Spleen (tissue), 13 donors: ENCODE results near the gene DUSP5. TPM values are rescaled to one million over a fixed set of nuclear protein-coding genes. Genes with fewer than 3 reads are reported as not detected.

Experiments used
- DNase-seq: peaks from one replicate; pipeline ENCODE4 v3.0.0-alpha.2; 2020
- H3K27ac ChIP-seq, 8 donors: fragments of 200-600 bp; sonication (generic) in 7 of 8; 1 replicate in 4 of 8; 2 replicates in 4 of 8; pipeline versions ENCODE4 v1.5.0 to v1.8.0; 2016 to 2021; ENCODE audit warnings: inconsistent platforms in 4 of 8, mild to moderate bottlenecking in 4 of 8, moderate library complexity in 1 of 8
- H3K27me3 ChIP-seq, 7 donors: fragments of 200-600 bp; sonication (generic) in 6 of 7; replicated peaks in 1 of 7; 1 replicate in 4 of 7; 2 replicates in 3 of 7; pipeline versions ENCODE4 v1.5.0 to v1.8.0; 2016 to 2021; ENCODE audit warnings: inconsistent platforms in 3 of 7, mild to moderate bottlenecking in 1 of 7
- H3K36me3 ChIP-seq, 6 donors: fragments of 200-600 bp; sonication (generic) in 5 of 6; 1 replicate in 4 of 6; 2 replicates in 2 of 6; pipeline versions ENCODE4 v1.5.0 to v1.8.0; 2016 to 2021; ENCODE audit warnings: inconsistent platforms in 2 of 6
- H3K4me1 ChIP-seq, 6 donors: fragments of 200-600 bp; sonication (generic) in 5 of 6; 1 replicate in 3 of 6; 2 replicates in 3 of 6; pipeline versions ENCODE4 v1.5.0 to v1.8.0; 2016 to 2021; ENCODE audit warnings: inconsistent platforms in 3 of 6
- H3K4me3 ChIP-seq, 8 donors: fragments of 200-600 bp; sonication (generic) in 7 of 8; 1 replicate in 4 of 8; 2 replicates in 4 of 8; pipeline versions ENCODE4 v1.5.0 to v1.8.0; 2016 to 2021; ENCODE audit warnings: inconsistent platforms in 4 of 8, mild to moderate bottlenecking in 4 of 8, moderate library complexity in 2 of 8
- H3K9me3 ChIP-seq, 8 donors: fragments of 200-600 bp; sonication (generic) in 7 of 8; 1 replicate in 4 of 8; 2 replicates in 4 of 8; pipeline versions ENCODE4 v1.5.0 to v1.8.0; 2016 to 2021; ENCODE audit warnings: inconsistent platforms in 4 of 8
- CTCF ChIP-seq, 11 experiments: fragments of 200-600 bp in 7 of 11; fragments of 450-650 bp in 4 of 11; sonication (generic) in 4 of 11; IDR thresholded peaks in 8 of 11; conservative IDR thresholded peaks in 3 of 11; 1 replicate in 7 of 11; 2 replicates in 4 of 11; pipeline versions ENCODE4 v1.4.0 to v1.8.0; 2016 to 2021; ENCODE audit warnings: antibody characterized with exemption in 11 of 11, inconsistent platforms in 4 of 11, mild to moderate bottlenecking in 1 of 11
- POLR2A ChIP-seq, 3 donors: fragments of 450-650 bp; IDR thresholded peaks; one replicate each; pipeline ENCODE4 v1.5.1; 2017; ENCODE audit warnings: antibody characterized with exemption in 3 of 3, mild to moderate bottlenecking in 1 of 3
- POLR2AphosphoS5 ChIP-seq, 3 donors: sonication (generic); formaldehyde crosslinking; IDR thresholded peaks; one replicate each; pipeline ENCODE4 v1.5.1; 2017; ENCODE audit warnings: antibody characterized with exemption in 3 of 3
- WGBS, 5 donors: extraction: QIAGEN DNeasy Blood & Tissue Kit in 3 of 5; methylation state at CpG; one replicate each; pipeline versions ENCODE4 v1.1.5 to v1.1.7; 2013 to 2018; 5-methylcytosine and 5-hydroxymethylcytosine counted together
- intact Hi-C: fragments of 100-400 bp; cut with DNase I; formaldehyde crosslinking; loops from one replicate; pipeline ENCODE4 v1.15.0; 2023; ENCODE audit warnings: low total_unique reads
- long read RNA-seq, 2 donors: transcript quantifications; one replicate each; lab custom pipeline, GENCODE V29; 2026
- polyA plus RNA-seq, 3 donors: library from polyadenylated mRNA; stranded (reverse); fragments of 200-250 nt; gene quantifications; one replicate each; pipeline ENCODE4 v1.2.1, GENCODE V29; 2013
- total RNA-seq, 7 donors: library from RNA; depleted of rRNA in 3 of 7; stranded (reverse); fragments of >200 nt in 3 of 7; fragmentation: NEBNext Ultra II Directional in 4 of 7; extraction: Animal tissue kit (Norgen Biotek cat#: 25700) in 4 of 7; gene quantifications; one replicate each; pipeline versions ENCODE4 v1.1.0 to v1.2.1, GENCODE V29; 2016 to 2021
- donor health status: healthy with polysubstance abuse.
- donor health status: DM: no; HTN: no; CAD: no; lungs with moderate emphysema.
- donor health status: DM: no; HTN: no; CAD: no.
- donor health status: Bipolar disorder and iron deficiency.
- donor health status: healthy.
- donor health status: DM: no; HTN: no; CAD: no.
- donor health status: DM: yes; HTN: yes; CAD: no.

The DUSP5 gene
- total RNA-seq (10 to 100 TPM; 17.2 to 71.8 (median 35.6) TPM), polyA plus RNA-seq (10 to 100 TPM in 2 of 3 donors, 1 to 10 TPM in 1; 9.7 to 17.2 (median 15.7) TPM)
- long read RNA-seq, donor 1, transcript DUSP5-201 (4 exons, 2,557 nt): major isoform, 17 of 17 reads
- long read RNA-seq, donor 1, partial matches to known transcripts: 0 of 17 reads
- long read RNA-seq, donor 1, other reads (novel, unspliced or antisense): 0 of 17 reads
- long read RNA-seq, donor 2, transcript DUSP5-201 (4 exons, 2,557 nt): major isoform, 6 of 19 reads
- long read RNA-seq, donor 2, partial matches to known transcripts: 13 of 19 reads
- long read RNA-seq, donor 2, other reads (novel, unspliced or antisense): 0 of 19 reads

- intact Hi-C loops: no loop called here
Measured at GRCh38 chr10:110497438-110498086, at the start of gene DUSP5. DUSP5 (plus strand) TSS chr10:110497907; CDS start chr10:110498122, 215 bp downstream.

GRCh38 chr10:110448682-110449418 is 48.9 kb upstream of the DUSP5 start:
- H3K4me1 ChIP-seq: peaks cover 0 to 16% (median 0%) of the 10 kb centered on the region in 6 donors
- H3K4me3 ChIP-seq: no peak overlapping the region
- TF ChIP-seq POLR2AphosphoS5 (IDR thresholded peaks at IDR 0.05) (no peak), POLR2A (IDR thresholded peaks at IDR 0.05) (no peak), CTCF (IDR thresholded peaks at IDR 0.05 in 8 of 11, conservative IDR thresholded peaks at IDR 0.05 in 3 of 11) (no peak)
- H3K27me3 ChIP-seq: no peaks in the 10 kb centered on the region
- H3K27ac ChIP-seq: no peak overlapping the region
- no peaks in the 10 kb centered on the region for H3K36me3 ChIP-seq
- H3K9me3 ChIP-seq: no peaks in the 10 kb centered on the region
- intact Hi-C loops: no loop called here
- WGBS, 5 donors: 51 to 73% (median 63%) methylated on average over 3 of the region's 3 CpGs
- DNase-seq: peak; percentile 24

More at GRCh38 chr10:110497438-110498086, at the start of gene DUSP5:
- Histone ChIP-seq H3K9me3 (no peaks in the 10 kb centered on the region), H3K4me3 (peak within 1 kb of the TSS; percentile 46 to 75 (median 66)), H3K27me3 (peaks cover 0 to 29% (median 0%) of the 10 kb centered on the region in 7 donors), H3K36me3 (no peaks in the 10 kb centered on the region), H3K27ac (peak within 1 kb of the TSS; percentile 87 to 95 (median 91)), H3K4me1 (peaks cover 37 to 67% (median 59%) of the 10 kb centered on the region in 6 donors)
- TF ChIP-seq POLR2A (IDR thresholded peaks at IDR 0.05): peak; percentile 56 to 90 (median 74)
- peak in 3 of 11 experiments; percentile 9 to 41 (median 25) for TF ChIP-seq CTCF (IDR thresholded peaks at IDR 0.05 in 8 of 11, conservative IDR thresholded peaks at IDR 0.05 in 3 of 11)
- peak; percentile 98 for TF ChIP-seq POLR2AphosphoS5 (IDR thresholded peaks at IDR 0.05)
- peak; percentile 98 for DNase-seq
- WGBS, 5 donors: 0 to 1% (median 0%) methylated on average over 50 to 98 of the region's 98 CpGs

- H3K4me1 ChIP-seq: peaks cover 29 to 53% (median 48%) of the 10 kb centered on the region in 6 donors
- H3K4me3 ChIP-seq: no peak overlapping the region
- no peaks in the 10 kb centered on the region for H3K9me3 ChIP-seq
- H3K36me3 ChIP-seq: no peaks in the 10 kb centered on the region
- H3K27ac ChIP-seq: no peak overlapping the region
- intact Hi-C loops: no loop called here
- TF ChIP-seq POLR2A (IDR thresholded peaks at IDR 0.05): no peak
- no peak for TF ChIP-seq POLR2AphosphoS5 (IDR thresholded peaks at IDR 0.05)
- TF ChIP-seq CTCF (IDR thresholded peaks at IDR 0.05 in 8 of 11, conservative IDR thresholded peaks at IDR 0.05 in 3 of 11): no peak
- WGBS, 5 donors: 36 to 69% (median 44%) methylated on average over 3 of the region's 3 CpGs
- DNase-seq: peak; percentile 61
- no peaks in the 10 kb centered on the region for H3K27me3 ChIP-seq
Measured at GRCh38 chr10:110455446-110455845, 42.3 kb upstream of the DUSP5 start.
